GM21529 (cell line): ENCODE results near the gene CTTNBP2NL.

Experiments used
- ATAC-seq: cut with Tn5 transposase; IDR thresholded peaks from one replicate; pipeline ENCODE4 v1.9.1; 2021; ENCODE audit not compliant: unreplicated experiment

CTTNBP2NL gene

GRCh38 chr1:112505400-112505785 is 109.4 kb downstream of the CTTNBP2NL start:
- no peak for ATAC-seq

DNA sequence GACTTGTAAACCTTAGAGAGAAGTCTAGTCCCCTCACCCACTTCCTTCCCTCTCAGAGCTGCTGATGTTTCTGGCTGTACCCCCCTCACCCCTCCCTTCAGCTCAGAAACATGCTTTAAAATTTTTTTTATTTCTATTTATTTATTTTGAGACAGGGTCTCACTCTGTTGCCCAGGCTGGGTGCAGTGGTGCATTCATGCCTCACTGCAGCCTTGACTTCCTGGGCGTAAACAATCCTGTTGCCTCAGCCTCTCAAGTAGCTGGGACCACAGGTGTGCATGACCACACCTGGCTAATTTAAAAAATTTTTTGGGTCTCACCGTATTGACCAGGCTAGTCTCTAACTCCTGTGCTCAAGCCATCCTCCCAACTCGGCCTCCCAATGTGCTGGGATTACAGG is 109.9 kb downstream of the CTTNBP2NL start:
- no peak for ATAC-seq

DNA sequence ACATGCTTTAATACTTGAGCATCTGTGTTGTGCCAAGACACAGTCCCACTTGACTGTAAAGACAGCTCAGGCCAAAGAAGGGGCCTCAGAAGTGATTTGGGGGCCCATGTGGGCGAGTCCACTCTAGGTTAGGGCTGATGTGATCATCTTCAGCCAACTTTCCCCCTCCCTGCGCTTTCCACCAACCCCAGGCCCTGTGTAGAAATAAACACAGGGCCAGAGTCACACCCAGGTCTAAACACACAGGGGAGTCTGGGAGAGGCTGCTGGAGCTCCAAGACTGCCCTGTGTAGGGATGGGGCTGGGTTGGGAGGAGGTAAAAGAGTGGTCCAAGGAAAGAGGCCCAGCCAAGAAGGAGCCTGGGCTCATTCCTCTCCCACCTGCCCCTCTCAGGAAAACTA is 110.3 kb downstream of the CTTNBP2NL start:
- no peak for ATAC-seq

GRCh38 chr1:112506731-112507130 is 110.7 kb downstream of the CTTNBP2NL start:
- no peak for ATAC-seq

DNA sequence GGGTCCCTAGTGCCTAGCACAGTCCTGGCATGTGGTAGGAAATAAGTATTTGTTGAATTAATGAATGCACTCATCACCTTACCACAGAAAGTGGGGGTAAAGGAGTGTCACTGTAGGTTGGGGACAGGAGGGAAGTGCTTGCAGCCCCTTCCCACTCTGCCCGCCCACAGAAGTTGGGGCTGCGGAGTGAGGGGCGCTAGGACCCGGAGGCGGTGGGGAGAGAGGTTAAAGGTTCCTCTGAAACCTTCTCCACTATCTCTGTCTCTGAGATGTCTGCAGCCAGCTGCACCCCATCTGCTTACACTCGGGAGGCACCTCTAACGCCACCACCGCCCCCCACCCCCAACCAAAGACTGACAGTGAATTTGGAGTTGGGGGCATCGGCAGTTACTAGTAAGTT is 111.3 kb downstream of the CTTNBP2NL start:
- no peak for ATAC-seq

DNA sequence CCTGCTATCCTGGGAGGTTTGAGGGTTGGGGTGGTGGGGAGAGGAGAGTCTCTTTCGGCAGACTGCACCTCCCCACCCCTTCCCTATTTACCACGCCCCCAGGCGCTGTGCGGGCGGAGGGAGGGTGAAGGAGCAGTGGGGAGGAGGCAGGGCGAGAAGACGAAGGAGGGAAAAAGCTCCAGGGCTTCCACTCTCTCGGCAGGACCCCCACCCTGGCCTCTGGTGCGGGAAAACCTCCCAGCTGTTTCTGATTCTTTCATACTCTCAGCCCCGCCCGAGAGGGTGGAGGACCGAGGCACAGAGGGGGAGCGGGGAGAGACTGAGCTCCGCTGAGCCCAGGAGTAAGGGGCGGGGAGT is 111.9 kb downstream of the CTTNBP2NL start:
- ATAC-seq, result no peak

- peak; percentile 62 for ATAC-seq
Measured at GRCh38 chr1:112508278-112509004, 112.4 kb downstream of the CTTNBP2NL start, which contains the start of gene WNT2B. Gene WNT2B (plus strand): TSS chr1:112508965. CDS start chr1:112509263, 298 bp downstream.

- ATAC-seq, result peak; percentile 20
Measured at GRCh38 chr1:112509005-112509659, 113.1 kb downstream of the CTTNBP2NL start.

- ATAC-seq, result no peak
Measured at GRCh38 chr1:112509660-112510178, 113.7 kb downstream of the CTTNBP2NL start.

GRCh38 chr1:112510340-112510739 is 114.3 kb downstream of the CTTNBP2NL start:
- no peak for ATAC-seq
